C4-2B (cell line): Measurements from ENCODE around the gene TOR4A.
A peak's percentile ranks its signal among the peaks of the same experiment; 100 is the strongest.

Experiments used
- H3K27ac ChIP-seq: fragments of 450-650 bp; 2 replicates; pipeline ENCODE4 v1.5.1; 2017
- CTCF ChIP-seq: fragments of 450-650 bp; conservative IDR thresholded peaks from 2 replicates; pipeline ENCODE4 v1.5.1; 2017; ENCODE audit warnings: mild to moderate bottlenecking
- ZFX ChIP-seq: fragments of 450-650 bp; IDR thresholded peaks from 2 replicates; pipeline ENCODE4 v1.6.1; 2017

The TOR4A gene

GRCh38 chr9:137278061-137278701 lies 655 bp downstream of the TOR4A start:
- TF ChIP-seq CTCF (no peak), ZFX (no peak)
- no peak overlapping the region for H3K27ac ChIP-seq

DNA sequence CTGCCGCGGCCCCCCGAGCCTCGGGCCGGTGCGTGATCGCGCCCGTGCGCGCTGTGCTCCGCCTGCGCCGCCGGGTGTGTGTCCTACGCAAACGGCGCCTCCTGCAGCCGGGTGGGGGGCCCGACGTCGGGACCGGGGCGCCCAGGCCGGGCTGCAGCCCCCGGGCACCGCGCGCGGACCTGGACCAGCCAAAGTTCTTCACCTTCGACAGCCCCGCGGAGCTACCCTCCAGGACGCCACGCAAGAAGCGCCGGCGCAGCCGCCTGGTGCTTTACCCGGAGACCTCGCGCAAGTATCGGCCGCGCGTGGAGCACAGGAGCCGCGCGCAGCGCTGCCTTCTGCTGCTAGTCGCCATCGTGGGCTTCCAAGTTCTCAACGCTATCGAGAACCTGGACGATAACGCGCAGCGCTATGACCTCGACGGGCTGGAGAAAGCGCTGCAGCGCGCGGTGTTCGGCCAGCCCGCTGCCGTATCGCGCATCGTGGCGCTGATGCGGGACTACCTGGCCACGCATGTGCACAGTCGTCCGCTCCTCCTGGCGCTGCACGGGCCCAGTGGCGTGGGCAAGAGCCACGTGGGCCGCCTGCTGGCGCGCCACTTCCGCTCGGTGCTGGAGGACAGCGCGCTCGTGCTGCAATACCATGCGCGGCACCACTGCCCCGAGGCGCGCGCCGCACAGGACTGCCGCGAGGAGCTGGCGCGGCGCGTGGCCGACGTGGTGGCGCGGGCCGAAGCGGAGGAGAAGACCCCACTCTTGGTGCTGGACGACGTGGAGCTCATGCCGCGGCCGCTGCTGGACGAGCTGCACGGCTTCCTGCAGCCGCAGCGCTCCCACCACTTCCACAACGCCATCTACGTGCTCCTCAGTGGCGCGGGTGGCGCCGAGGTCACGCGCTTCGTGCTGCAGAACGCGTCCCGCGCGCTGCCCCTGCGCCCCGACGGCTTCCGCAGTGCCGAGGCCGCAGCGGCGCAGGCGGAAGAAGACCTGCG lies 1.5 kb downstream of the TOR4A start:
- TF ChIP-seq CTCF (no peak), ZFX (no peak)
- no peak overlapping the region for H3K27ac ChIP-seq

GRCh38 chr9:137279741-137280473 lies 2.4 kb downstream of the TOR4A start:
- TF ChIP-seq ZFX (no peak), CTCF (no peak)
- H3K27ac ChIP-seq, result no peak overlapping the region

DNA sequence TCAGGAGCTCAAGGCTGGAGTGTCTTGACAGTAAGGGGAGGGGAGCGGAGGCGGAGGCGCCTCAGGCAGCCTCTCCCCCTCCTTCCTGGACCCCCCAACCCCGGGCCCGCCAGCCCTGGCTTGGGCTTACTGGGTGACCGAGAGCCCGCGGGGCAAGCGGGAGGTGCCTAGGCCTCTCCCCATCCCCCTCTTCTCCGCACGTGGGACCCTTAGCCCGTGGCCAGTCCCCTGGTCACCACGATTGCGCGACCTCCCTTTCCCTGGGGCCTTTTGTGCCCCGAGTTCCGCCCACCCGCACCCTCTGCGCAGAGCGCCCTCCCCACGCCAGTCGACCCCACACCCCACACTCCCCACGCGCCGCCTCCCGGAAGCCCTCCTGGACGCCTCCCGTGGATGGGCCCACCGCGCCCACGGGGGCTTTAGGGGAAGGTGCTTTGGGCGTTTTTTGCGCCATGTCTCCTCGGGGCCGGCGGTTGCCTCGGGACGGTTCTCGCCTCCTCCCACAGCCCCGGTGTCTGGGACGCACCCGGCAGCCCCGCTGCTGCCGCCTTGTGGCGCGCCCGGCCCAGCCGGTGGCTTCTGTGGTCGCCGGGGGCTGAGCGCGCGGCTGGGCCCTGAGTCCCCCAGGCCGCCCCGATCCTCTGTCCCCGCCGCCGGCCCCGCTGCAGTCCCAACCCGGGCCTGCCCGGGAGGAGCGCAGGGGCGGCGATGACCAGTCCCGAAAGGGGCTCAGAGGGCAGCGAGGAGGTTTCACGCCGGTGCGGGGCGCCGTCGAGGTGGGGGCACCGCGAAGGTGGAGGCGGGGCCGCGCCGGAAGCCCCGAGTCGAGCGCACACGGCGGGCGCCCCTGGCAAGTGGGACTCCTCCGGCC lies 3.2 kb downstream of the TOR4A start:
- no peak for TF ChIP-seq CTCF
- TF ChIP-seq ZFX, result no peak
- no peak overlapping the region for H3K27ac ChIP-seq

GRCh38 chr9:137281345-137282116 lies 4.0 kb downstream of the TOR4A start:
- H3K27ac ChIP-seq, result no peak overlapping the region
- no peak for TF ChIP-seq CTCF
- no peak for TF ChIP-seq ZFX

DNA sequence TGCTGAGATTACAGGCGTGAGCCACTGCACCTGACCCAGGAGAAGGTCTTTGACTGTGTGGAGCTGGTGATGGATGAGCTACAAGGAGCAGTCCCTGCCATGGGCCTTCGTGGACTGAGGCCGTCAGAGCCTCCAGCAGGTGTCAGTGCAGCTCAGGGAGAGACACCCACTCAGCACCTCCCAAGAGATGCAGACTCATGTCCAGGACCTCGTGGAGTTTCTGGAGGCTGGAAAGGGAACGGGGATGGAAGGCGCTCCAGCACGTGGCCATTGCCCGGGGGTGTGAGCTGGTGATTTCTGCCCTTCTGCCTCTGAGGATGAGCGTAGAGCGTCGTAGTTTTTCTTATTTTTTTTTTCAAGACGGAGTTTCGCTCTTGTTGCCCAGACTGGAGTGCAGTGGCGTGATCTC lies 9.5 kb downstream of the TOR4A start:
- no peak for TF ChIP-seq ZFX
- peak; percentile 87 for TF ChIP-seq CTCF

More for the DNA sequence above, 9.5 kb downstream of the TOR4A start:
- H3K27ac ChIP-seq, result no peak overlapping the region
